ENCODE data around the gene PAPPA.

- TF ChIP-seq CTCF (IDR thresholded peaks at IDR 0.05) (no peak), POLR2A (IDR thresholded peaks at IDR 0.05) (no peak)
Measured at GRCh38 chr9:116247791-116248374, 94.3 kb downstream of the PAPPA start.

All from uterus (tissue), 2 donors.